RWPE1 (cell line): ENCODE results near the gene PGD.

Experiments
- CTCF ChIA-PET: fragments of 350-600 bp; sonication (Branson Sonifier 250); formaldehyde crosslinking; extraction: SDS; loops from one replicate; lab custom pipeline; 2021; lab: Yijun Ruan, JAX
- POLR2A ChIA-PET: fragments of 400-600 bp; formaldehyde crosslinking; extraction: SDS; loops from one replicate; lab custom pipeline; 2020; ENCODE audit warnings: antibody characterized with exemption; ENCODE audit not compliant: low non-redundant PET; lab: Yijun Ruan, JAX
- DNase-seq: peaks from one replicate; pipeline ENCODE4 v3.0.0; 2012; ENCODE audit warnings: low spot score
- H3K27ac ChIP-seq: fragments of 450-650 bp; 2 replicates; pipeline ENCODE4 v1.5.1; 2017
- TF ChIP-seq, protein P1 (sequence below): fragments of 450-650 bp; conservative IDR thresholded peaks from 2 replicates; pipeline ENCODE4 v1.5.1; 2017; ENCODE audit warnings: low read depth, mild to moderate bottlenecking

PGD gene

DNA sequence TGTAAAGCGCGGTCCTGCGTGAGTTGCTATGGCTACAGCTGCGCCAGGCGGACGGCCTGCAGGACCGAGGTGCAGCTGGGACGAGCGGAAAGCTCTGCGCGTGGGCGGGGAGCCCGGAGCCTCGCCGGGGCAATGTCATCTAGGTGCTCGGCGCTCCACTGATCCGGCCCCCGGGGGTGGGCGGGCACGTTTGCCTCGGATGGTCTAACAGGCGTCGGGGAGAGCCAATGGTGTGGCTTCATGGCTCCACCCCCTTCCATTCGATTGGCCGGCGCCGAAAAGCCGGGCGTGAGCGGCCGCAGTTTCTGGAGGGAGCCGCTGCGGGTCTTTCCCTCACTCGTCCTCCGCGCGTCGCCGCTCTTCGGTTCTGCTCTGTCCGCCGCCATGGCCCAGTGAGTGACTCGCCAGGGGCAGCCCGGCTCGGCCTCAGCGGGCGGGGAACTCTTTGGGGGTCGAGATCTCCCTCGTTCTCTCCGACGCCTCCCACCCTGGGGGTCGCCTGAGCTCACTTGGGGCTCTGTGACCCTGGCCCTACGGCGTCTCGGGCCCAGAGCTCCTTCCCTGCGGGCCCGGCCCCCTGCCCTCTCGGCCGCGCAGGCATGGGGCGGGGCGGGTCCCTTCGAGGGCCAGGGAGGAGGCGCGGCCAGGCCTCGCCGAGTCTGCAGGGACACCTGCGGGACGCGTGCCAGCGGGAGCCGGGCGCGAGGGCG is at the start of gene PGD:
TSS of gene PGD (plus strand) at position 331 of the 710 bp plus-strand sequence. CDS start at position 385, 54 bp downstream.
- TF ChIP-seq, protein P1, sequence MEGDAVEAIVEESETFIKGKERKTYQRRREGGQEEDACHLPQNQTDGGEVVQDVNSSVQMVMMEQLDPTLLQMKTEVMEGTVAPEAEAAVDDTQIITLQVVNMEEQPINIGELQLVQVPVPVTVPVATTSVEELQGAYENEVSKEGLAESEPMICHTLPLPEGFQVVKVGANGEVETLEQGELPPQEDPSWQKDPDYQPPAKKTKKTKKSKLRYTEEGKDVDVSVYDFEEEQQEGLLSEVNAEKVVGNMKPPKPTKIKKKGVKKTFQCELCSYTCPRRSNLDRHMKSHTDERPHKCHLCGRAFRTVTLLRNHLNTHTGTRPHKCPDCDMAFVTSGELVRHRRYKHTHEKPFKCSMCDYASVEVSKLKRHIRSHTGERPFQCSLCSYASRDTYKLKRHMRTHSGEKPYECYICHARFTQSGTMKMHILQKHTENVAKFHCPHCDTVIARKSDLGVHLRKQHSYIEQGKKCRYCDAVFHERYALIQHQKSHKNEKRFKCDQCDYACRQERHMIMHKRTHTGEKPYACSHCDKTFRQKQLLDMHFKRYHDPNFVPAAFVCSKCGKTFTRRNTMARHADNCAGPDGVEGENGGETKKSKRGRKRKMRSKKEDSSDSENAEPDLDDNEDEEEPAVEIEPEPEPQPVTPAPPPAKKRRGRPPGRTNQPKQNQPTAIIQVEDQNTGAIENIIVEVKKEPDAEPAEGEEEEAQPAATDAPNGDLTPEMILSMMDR, result no peak
- peak within 1 kb of the TSS; percentile 95 for H3K27ac ChIP-seq
- ChIA-PET CTCF (interaction anchor here (0.6 to 0.7 kb wide), 3 partner anchors 96 to 467 kb away, joined by 3 read pairs; no protein-coding TSS in a partner anchor), POLR2A (interaction anchor here (0.6 to 1.1 kb wide), 2 partner anchors 31 to 183 kb away, joined by 3 to 4 read pairs; partner anchors contain the start of gene CENPS)
- DNase-seq, result peak; percentile 99

DNA sequence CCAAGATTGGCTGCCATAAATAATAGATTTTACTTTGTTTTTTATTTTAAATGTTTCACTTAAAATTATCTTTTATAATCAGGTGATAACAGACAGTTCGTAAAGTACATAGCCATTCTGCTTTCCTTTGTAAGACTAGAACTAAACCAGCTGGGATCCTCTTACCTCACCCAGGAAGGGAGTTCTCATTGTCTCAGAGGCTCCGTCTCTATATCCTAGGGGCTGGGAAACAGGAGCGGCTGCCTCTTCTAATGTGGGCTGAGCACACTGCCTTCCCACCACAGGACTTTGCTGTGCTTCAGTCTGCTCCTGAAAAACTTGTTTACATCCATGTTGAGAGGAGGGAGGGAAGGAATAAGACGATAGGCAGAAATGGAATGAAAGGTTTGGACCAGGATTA is 45.6 kb upstream of the PGD start:
- CTCF ChIA-PET, result interaction anchor here (0.6 kb wide), 1 partner anchor 435 kb away, joined by 3 read pairs; no protein-coding TSS in a partner anchor
- TF ChIP-seq, protein P1, result no peak
- no peak for DNase-seq
- H3K27ac ChIP-seq, result no peak overlapping the region
- POLR2A ChIA-PET, result no interaction called here

DNA sequence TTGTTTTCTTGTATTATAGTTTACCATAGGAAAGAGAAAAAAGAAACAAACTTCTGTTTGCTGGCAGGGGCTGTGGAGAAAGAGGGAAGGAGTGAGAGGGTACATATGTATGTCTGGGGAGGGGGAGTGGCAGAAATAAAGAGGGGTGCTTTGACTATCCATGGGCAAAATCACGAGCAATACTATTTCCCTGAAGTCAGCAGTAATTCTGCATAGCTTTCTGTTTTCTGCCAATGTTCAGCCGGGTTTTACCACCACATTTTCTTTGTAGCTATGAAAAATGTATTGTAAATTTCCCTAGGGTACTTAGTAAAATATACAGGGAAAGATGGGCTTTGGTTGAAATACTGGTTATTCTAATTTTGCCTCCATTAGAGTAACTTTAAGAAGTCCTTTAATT is 45.2 kb upstream of the PGD start:
- no peak for DNase-seq
- no peak overlapping the region for H3K27ac ChIP-seq
- ChIA-PET POLR2A (no interaction called here), CTCF (interaction anchor here (0.6 kb wide), 2 partner anchors 38 to 436 kb away, joined by 3 to 6 read pairs; no protein-coding TSS in a partner anchor)
- TF ChIP-seq, protein P1, result no peak

DNA sequence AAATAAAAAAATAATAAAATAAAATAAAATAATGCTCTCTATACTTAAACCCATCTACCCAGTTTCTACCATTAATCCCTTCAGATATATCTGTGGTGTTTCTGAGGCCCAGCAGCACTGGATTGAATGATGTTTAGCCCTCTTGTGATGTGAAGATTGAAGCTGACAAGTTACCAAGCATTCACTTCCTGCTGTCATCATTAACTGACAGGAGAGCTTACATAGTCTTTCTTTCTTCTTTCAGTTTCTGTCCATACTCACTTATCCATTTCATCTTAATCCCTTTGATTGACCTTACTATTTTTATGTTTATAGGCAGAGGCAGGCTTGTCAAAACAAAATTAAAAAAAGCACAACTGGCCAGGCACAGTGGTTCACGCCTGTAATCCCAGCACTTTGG is 38.8 kb upstream of the PGD start:
- TF ChIP-seq, protein P1, result no peak
- CTCF ChIA-PET, result no interaction called here
- DNase-seq, result no peak
- no peak overlapping the region for H3K27ac ChIP-seq
- POLR2A ChIA-PET, result interaction anchor here (0.6 kb wide), 1 partner anchor 600 kb away, joined by 14 read pairs; no protein-coding TSS in a partner anchor

DNA sequence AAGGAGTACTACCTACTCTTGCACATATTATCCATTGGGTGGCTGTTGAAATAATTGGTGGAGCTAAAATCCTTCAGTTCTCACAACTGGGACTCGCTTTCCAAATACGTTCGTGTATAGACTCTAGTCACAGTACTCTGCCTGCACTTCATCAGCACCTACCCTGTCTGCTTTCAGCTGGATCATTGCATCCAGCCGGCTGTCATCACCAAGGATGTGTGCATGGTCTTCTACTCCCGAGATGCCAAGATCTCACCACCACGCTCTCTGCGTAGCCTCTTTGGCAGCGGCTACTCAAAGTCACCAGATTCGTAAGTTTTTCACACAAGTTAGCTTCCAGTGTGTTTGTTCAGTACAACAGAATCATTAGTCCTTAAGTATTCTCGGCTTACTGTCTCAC is 37.3 kb upstream of the PGD start:
- H3K27ac ChIP-seq, result no peak overlapping the region
- ChIA-PET CTCF (interaction anchor here (0.6 kb wide), 1 partner anchor 682 kb away, joined by 4 read pairs; no protein-coding TSS in a partner anchor), POLR2A (no interaction called here)
- TF ChIP-seq, protein P1, result no peak
- DNase-seq, result no peak

DNA sequence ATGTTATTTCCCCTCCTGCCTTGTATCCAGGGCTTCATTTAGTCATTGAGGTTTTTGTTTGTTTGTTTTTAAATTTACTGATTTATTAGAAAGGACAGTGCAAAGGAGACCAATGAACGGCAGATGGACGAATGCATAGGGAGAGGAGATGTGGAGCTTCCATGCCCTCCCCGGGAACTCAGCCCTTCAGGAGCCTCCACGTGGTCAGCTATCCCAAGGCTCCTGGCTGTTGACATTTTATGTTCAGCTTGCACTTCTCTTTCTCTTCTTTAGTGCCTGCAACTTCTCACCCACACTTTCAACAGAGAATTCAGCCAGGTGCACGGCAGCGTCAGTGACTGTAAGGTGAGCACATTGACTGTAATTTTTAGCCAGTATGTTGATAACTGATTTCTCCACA is 30.7 kb upstream of the PGD start:
- CTCF ChIA-PET, result no interaction called here
- DNase-seq, result no peak
- H3K27ac ChIP-seq, result no peak overlapping the region
- POLR2A ChIA-PET, result no interaction called here
- TF ChIP-seq, protein P1, result no peak
